Prostate gland (tissue), 2 donors: ENCODE results near the gene MFF. TPM values are rescaled to one million over a fixed set of nuclear protein-coding genes. Genes with fewer than 3 reads are reported as not detected.

Experiments used
- DNase-seq: peaks from one replicate; pipeline ENCODE4 v3.0.0-alpha.2; 2019; ENCODE audit warnings: low spot score
- H3K27ac ChIP-seq, 2 donors: fragments of 200-600 bp; sonication (generic); 2 replicates each; pipeline ENCODE4 v1.5.1; 2017 to 2019
- H3K27me3 ChIP-seq: fragments of 200-600 bp; sonication (generic); replicated peaks from 2 replicates; pipeline ENCODE4 v1.5.1; 2019; ENCODE audit not compliant: insufficient read depth
- H3K36me3 ChIP-seq, 2 donors: fragments of 200-600 bp; sonication (generic); 1 replicate in 1 of 2; 2 replicates in 1 of 2; pipeline versions ENCODE4 v1.5.1 to v1.8.1; 2017 to 2019
- H3K4me1 ChIP-seq: fragments of 200-600 bp; sonication (generic); replicated peaks from 2 replicates; pipeline ENCODE4 v1.5.1; 2019
- H3K4me3 ChIP-seq, 2 donors: fragments of 200-600 bp; sonication (generic); 2 replicates each; pipeline ENCODE4 v1.5.1; 2017 to 2019
- H3K9me3 ChIP-seq: fragments of 200-600 bp; sonication (generic); 2 replicates; pipeline ENCODE4 v1.5.1; 2017
- CTCF ChIP-seq, 4 experiments: fragments of 200-600 bp in 2 of 4; fragments of 450-650 bp in 2 of 4; sonication (generic) in 2 of 4; IDR thresholded peaks; 1 replicate in 3 of 4; 2 replicates in 1 of 4; pipeline ENCODE4 v1.5.1; 2016 to 2019; ENCODE audit warnings: antibody characterized with exemption in 4 of 4, mild to moderate bottlenecking in 2 of 4, moderate library complexity in 2 of 4
- POLR2A ChIP-seq: fragments of 450-650 bp; IDR thresholded peaks from one replicate; pipeline ENCODE4 v1.6.1; 2016; ENCODE audit warnings: antibody characterized with exemption, mild to moderate bottlenecking
- POLR2AphosphoS5 ChIP-seq: sonication (generic); formaldehyde crosslinking; IDR thresholded peaks from one replicate; pipeline ENCODE4 v1.6.1; 2017; ENCODE audit warnings: antibody characterized with exemption
- WGBS: methylation state at CpG from one replicate; pipeline ENCODE4 v1.1.5; 2018; 5-methylcytosine and 5-hydroxymethylcytosine counted together
- intact Hi-C: fragments of 100-400 bp; cut with DNase I; formaldehyde crosslinking; loops from one replicate; pipeline ENCODE4 v1.14.2; 2022
- total RNA-seq, 2 donors: library from RNA; depleted of rRNA; stranded (reverse); fragments of >200 nt; gene quantifications; one replicate each; pipeline ENCODE4 v1.1.0, GENCODE V29; 2016

The MFF gene
- total RNA-seq, 2 donors from 2014 or later: 94.7 to 180 TPM

- H3K4me3 ChIP-seq: no peak overlapping the region
- H3K36me3 ChIP-seq: no peaks in the 10 kb centered on the region
- H3K9me3 ChIP-seq: no peaks in the 10 kb centered on the region
- intact Hi-C loops: no loop called here
- no peaks in the 10 kb centered on the region for H3K4me1 ChIP-seq
- TF ChIP-seq POLR2A: no peak
- no peak for TF ChIP-seq POLR2AphosphoS5
- TF ChIP-seq CTCF (IDR thresholded peaks at IDR 0.05): no peak
- peaks cover 2% of the 10 kb centered on the region for H3K27me3 ChIP-seq
- no peak overlapping the region for H3K27ac ChIP-seq
- DNase-seq: no peak
- WGBS: 75% methylated on average over 7 of the region's 7 CpGs
Observed at GRCh38 chr2:227388537-227389011, 63.5 kb downstream of the MFF start.

GRCh38 chr2:227389231-227389630 lies 64.2 kb downstream of the MFF start:
- no peaks in the 10 kb centered on the region for H3K36me3 ChIP-seq
- H3K27me3 ChIP-seq: no peaks in the 10 kb centered on the region
- intact Hi-C loops: no loop called here
- H3K4me3 ChIP-seq: no peak overlapping the region
- H3K27ac ChIP-seq: no peak overlapping the region
- no peak for DNase-seq
- H3K9me3 ChIP-seq: no peaks in the 10 kb centered on the region
- WGBS: 85% methylated on average over 3 of the region's 3 CpGs
- TF ChIP-seq POLR2A: no peak
- TF ChIP-seq CTCF (IDR thresholded peaks at IDR 0.05): no peak
- no peak for TF ChIP-seq POLR2AphosphoS5
- H3K4me1 ChIP-seq: no peaks in the 10 kb centered on the region

GRCh38 chr2:227389661-227390060 lies 64.6 kb downstream of the MFF start:
- H3K9me3 ChIP-seq: no peaks in the 10 kb centered on the region
- WGBS: 92% methylated on average over 7 of the region's 7 CpGs
- no peaks in the 10 kb centered on the region for H3K27me3 ChIP-seq
- intact Hi-C loops: no loop called here
- no peak overlapping the region for H3K4me3 ChIP-seq
- H3K4me1 ChIP-seq: no peaks in the 10 kb centered on the region
- no peak for DNase-seq
- no peak overlapping the region for H3K27ac ChIP-seq
- H3K36me3 ChIP-seq: no peaks in the 10 kb centered on the region
- TF ChIP-seq POLR2A (no peak), POLR2AphosphoS5 (no peak), CTCF (IDR thresholded peaks at IDR 0.05) (no peak)

- TF ChIP-seq POLR2AphosphoS5 (no peak), CTCF (IDR thresholded peaks at IDR 0.05) (no peak), POLR2A (no peak)
- intact Hi-C loops: no loop called here
- Histone ChIP-seq H3K27me3 (no peaks in the 10 kb centered on the region), H3K9me3 (no peaks in the 10 kb centered on the region), H3K4me1 (no peaks in the 10 kb centered on the region), H3K36me3 (no peaks in the 10 kb centered on the region), H3K4me3 (no peak overlapping the region), H3K27ac (no peak overlapping the region)
- DNase-seq: no peak
- WGBS: 80% methylated on average over 17 of the region's 17 CpGs
Observed at GRCh38 chr2:227390468-227391256, 65.6 kb downstream of the MFF start.

- no peaks in the 10 kb centered on the region for H3K27me3 ChIP-seq
- TF ChIP-seq POLR2A (no peak), CTCF (IDR thresholded peaks at IDR 0.05) (no peak)
- no peaks in the 10 kb centered on the region for H3K36me3 ChIP-seq
- H3K27ac ChIP-seq: no peak overlapping the region
- WGBS: 82% methylated on average over 2 of the region's 2 CpGs
- intact Hi-C loops: no loop called here
- no peak overlapping the region for H3K4me3 ChIP-seq
- DNase-seq: no peak
- no peaks in the 10 kb centered on the region for H3K4me1 ChIP-seq
- H3K9me3 ChIP-seq: no peaks in the 10 kb centered on the region
Observed at GRCh38 chr2:227394401-227394800, 69.3 kb downstream of the MFF start.
